Effector memory CD4-positive, alpha-beta T cell (primary cell): ENCODE data around the gene SUN5.

Experiments used
- DNase-seq, 3 donors: peaks; one replicate each; pipeline ENCODE4 v3.0.0-alpha.2; 2020
- H3K27ac ChIP-seq: 2 replicates; pipeline ENCODE4 v1.7.0; 2013; ENCODE audit warnings: mild to moderate bottlenecking, low read length, moderate library complexity; ENCODE audit not compliant: insufficient read depth, poor library complexity, severe bottlenecking
- H3K27me3 ChIP-seq: replicated peaks from 2 replicates; pipeline ENCODE4 v1.7.0; 2013; ENCODE audit warnings: mild to moderate bottlenecking, low read length; ENCODE audit not compliant: insufficient read depth, control insufficient read depth, poor library complexity, severe bottlenecking
- H3K36me3 ChIP-seq: 2 replicates; pipeline ENCODE4 v1.7.0; 2013; ENCODE audit warnings: mild to moderate bottlenecking, low read length, moderate library complexity; ENCODE audit not compliant: control insufficient read depth, insufficient read depth
- H3K4me1 ChIP-seq: 2 replicates; pipeline ENCODE4 v1.7.0; 2013; ENCODE audit warnings: low read length, mild to moderate bottlenecking; ENCODE audit not compliant: control insufficient read depth, insufficient read depth, poor library complexity, severe bottlenecking
- H3K4me3 ChIP-seq: 2 replicates; pipeline ENCODE4 v1.7.0; 2013; ENCODE audit warnings: low read length, low read depth, mild to moderate bottlenecking; ENCODE audit not compliant: insufficient read depth, poor library complexity, severe bottlenecking
- H3K9me3 ChIP-seq: 2 replicates; pipeline ENCODE4 v1.7.0; 2013; ENCODE audit warnings: mild to moderate bottlenecking, low read length, moderate library complexity; ENCODE audit not compliant: control insufficient read depth

SUN5 gene

GRCh38 chr20:32969356-32970114, 34.7 kb downstream of the SUN5 start:
- no peak for DNase-seq
- H3K27me3 ChIP-seq: no peaks in the 10 kb centered on the region
- H3K9me3 ChIP-seq: no peaks in the 10 kb centered on the region
- H3K4me1 ChIP-seq: peaks cover 91% of the 10 kb centered on the region
- no peaks in the 10 kb centered on the region for H3K36me3 ChIP-seq
- H3K4me3 ChIP-seq: no peak overlapping the region
- H3K27ac ChIP-seq: peak overlapping the region; percentile 98

- Histone ChIP-seq H3K36me3 (no peaks in the 10 kb centered on the region), H3K27ac (peak overlapping the region; percentile 98), H3K27me3 (no peaks in the 10 kb centered on the region), H3K4me3 (no peak overlapping the region), H3K9me3 (no peaks in the 10 kb centered on the region), H3K4me1 (peaks cover 84% of the 10 kb centered on the region)
- DNase-seq: no peak
Measured at GRCh38 chr20:32968478-32969241, 35.6 kb downstream of the SUN5 start.

GRCh38 chr20:32967961-32968457, 36.2 kb downstream of the SUN5 start:
- peak; percentile 45 to 75 (median 69) for DNase-seq
- H3K36me3 ChIP-seq: no peaks in the 10 kb centered on the region
- H3K4me3 ChIP-seq: no peak overlapping the region
- H3K27ac ChIP-seq: peak overlapping the region; percentile 98
- H3K27me3 ChIP-seq: no peaks in the 10 kb centered on the region
- no peaks in the 10 kb centered on the region for H3K9me3 ChIP-seq
- peaks cover 78% of the 10 kb centered on the region for H3K4me1 ChIP-seq

GRCh38 chr20:32966881-32967781, 37.1 kb downstream of the SUN5 start:
- peaks cover 71% of the 10 kb centered on the region for H3K4me1 ChIP-seq
- no peaks in the 10 kb centered on the region for H3K27me3 ChIP-seq
- peak overlapping the region; percentile 98 for H3K27ac ChIP-seq
- H3K4me3 ChIP-seq: peak overlapping the region; percentile 5
- no peaks in the 10 kb centered on the region for H3K36me3 ChIP-seq
- DNase-seq: peak; percentile 41 to 64 (median 53)
- no peaks in the 10 kb centered on the region for H3K9me3 ChIP-seq

- Histone ChIP-seq H3K4me3 (peak overlapping the region; percentile 5), H3K9me3 (no peaks in the 10 kb centered on the region), H3K4me1 (peaks cover 64% of the 10 kb centered on the region), H3K27ac (peak overlapping the region; percentile 98), H3K27me3 (no peaks in the 10 kb centered on the region), H3K36me3 (no peaks in the 10 kb centered on the region)
- no peak for DNase-seq
Measured at GRCh38 chr20:32966382-32966781, 37.9 kb downstream of the SUN5 start.

GRCh38 chr20:32965581-32966373, 38.5 kb downstream of the SUN5 start:
- Histone ChIP-seq H3K27ac (peak overlapping the region; percentile 98), H3K27me3 (no peaks in the 10 kb centered on the region), H3K4me3 (peak overlapping the region; percentile 24), H3K4me1 (peaks cover 58% of the 10 kb centered on the region), H3K36me3 (no peaks in the 10 kb centered on the region), H3K9me3 (no peaks in the 10 kb centered on the region)
- DNase-seq: peak in 1 of 3 donors; percentile 25

- H3K4me1 ChIP-seq: peaks cover 51% of the 10 kb centered on the region
Measured at GRCh38 chr20:32965115-32965514, 39.1 kb downstream of the SUN5 start.

GRCh38 chr20:32964575-32964974, 39.7 kb downstream of the SUN5 start:
- Histone ChIP-seq H3K4me1 (peaks cover 46% of the 10 kb centered on the region), H3K9me3 (no peaks in the 10 kb centered on the region)
- DNase-seq: no peak

More at GRCh38 chr20:32965115-32965514, 39.1 kb downstream of the SUN5 start:
- Histone ChIP-seq H3K4me3 (peak overlapping the region; percentile 24), H3K27me3 (no peaks in the 10 kb centered on the region), H3K27ac (peak overlapping the region; percentile 98), H3K9me3 (no peaks in the 10 kb centered on the region), H3K36me3 (no peaks in the 10 kb centered on the region)
- no peak for DNase-seq

GRCh38 chr20:32963176-32963575, 41.1 kb downstream of the SUN5 start:
- DNase-seq: no peak
- Histone ChIP-seq H3K27ac (no peak overlapping the region), H3K9me3 (no peaks in the 10 kb centered on the region), H3K36me3 (no peaks in the 10 kb centered on the region), H3K4me1 (peaks cover 32% of the 10 kb centered on the region), H3K4me3 (no peak overlapping the region), H3K27me3 (no peaks in the 10 kb centered on the region)

More at GRCh38 chr20:32964575-32964974, 39.7 kb downstream of the SUN5 start:
- H3K36me3 ChIP-seq: no peaks in the 10 kb centered on the region
- H3K27me3 ChIP-seq: no peaks in the 10 kb centered on the region
- H3K27ac ChIP-seq: no peak overlapping the region
- no peak overlapping the region for H3K4me3 ChIP-seq
